B cell (primary cell): ENCODE data around the gene SCNN1B.

ENCODE experiments used
- EZH2 ChIP-seq: IDR thresholded peaks from 2 replicates; pipeline ENCODE4 v1.6.1; 2012; ENCODE audit warnings: borderline replicate concordance, low read depth, mild to moderate bottlenecking, moderate library complexity, low read length; ENCODE audit not compliant: insufficient read depth, poor library complexity, severe bottlenecking
- TF ChIP-seq, protein P1 (sequence below): fragments of 200-600 bp; IDR thresholded peaks from one replicate; pipeline ENCODE4 v1.8.0; 2022; ENCODE audit warnings: antibody characterized with exemption, mild to moderate bottlenecking

DNA sequence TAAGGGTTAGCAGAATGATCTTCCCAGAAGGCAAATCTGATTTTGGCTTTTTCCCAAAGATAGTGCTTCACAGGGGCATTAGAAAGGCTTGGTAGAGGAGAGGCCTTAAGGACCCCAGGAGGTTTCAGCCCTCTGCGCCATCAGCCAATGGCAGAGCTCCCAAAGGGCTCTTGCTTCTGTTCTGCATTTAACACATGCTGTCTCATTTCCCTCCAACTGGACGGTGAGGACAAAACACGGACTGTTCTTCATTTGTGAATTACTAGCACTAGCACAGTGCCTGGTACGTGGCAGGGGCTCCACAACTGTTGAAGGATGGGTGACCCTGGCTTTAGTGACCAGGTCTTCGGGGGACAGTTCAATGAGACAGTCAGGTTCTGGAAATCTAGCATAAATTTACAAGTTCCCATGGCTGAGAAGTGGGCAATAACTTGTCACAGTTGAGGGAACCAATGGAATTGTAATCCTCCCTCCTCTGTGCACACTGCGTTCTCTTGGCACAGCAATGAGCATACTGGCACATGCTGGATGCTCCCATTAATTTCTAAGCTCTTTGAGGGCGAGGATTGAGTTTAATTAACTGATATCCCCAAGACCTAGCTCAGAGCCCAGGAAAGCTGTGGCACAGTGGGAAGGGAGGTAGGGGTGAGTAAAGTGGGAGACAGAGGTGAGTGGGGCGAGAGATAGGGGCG lies 105.5 kb downstream of the SCNN1B start:
- TF ChIP-seq, protein P1, sequence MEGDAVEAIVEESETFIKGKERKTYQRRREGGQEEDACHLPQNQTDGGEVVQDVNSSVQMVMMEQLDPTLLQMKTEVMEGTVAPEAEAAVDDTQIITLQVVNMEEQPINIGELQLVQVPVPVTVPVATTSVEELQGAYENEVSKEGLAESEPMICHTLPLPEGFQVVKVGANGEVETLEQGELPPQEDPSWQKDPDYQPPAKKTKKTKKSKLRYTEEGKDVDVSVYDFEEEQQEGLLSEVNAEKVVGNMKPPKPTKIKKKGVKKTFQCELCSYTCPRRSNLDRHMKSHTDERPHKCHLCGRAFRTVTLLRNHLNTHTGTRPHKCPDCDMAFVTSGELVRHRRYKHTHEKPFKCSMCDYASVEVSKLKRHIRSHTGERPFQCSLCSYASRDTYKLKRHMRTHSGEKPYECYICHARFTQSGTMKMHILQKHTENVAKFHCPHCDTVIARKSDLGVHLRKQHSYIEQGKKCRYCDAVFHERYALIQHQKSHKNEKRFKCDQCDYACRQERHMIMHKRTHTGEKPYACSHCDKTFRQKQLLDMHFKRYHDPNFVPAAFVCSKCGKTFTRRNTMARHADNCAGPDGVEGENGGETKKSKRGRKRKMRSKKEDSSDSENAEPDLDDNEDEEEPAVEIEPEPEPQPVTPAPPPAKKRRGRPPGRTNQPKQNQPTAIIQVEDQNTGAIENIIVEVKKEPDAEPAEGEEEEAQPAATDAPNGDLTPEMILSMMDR = no peak
- TF ChIP-seq EZH2 = no peak
